ENCODE data around the gene TBXA2R. TPM values are rescaled to one million over a fixed set of nuclear protein-coding genes. Genes with fewer than 3 reads are reported as not detected.

Gene TBXA2R
- total and polyA plus RNA-seq, 8 donors = 0.42 to 1.5 (median 0.73) TPM

DNA sequence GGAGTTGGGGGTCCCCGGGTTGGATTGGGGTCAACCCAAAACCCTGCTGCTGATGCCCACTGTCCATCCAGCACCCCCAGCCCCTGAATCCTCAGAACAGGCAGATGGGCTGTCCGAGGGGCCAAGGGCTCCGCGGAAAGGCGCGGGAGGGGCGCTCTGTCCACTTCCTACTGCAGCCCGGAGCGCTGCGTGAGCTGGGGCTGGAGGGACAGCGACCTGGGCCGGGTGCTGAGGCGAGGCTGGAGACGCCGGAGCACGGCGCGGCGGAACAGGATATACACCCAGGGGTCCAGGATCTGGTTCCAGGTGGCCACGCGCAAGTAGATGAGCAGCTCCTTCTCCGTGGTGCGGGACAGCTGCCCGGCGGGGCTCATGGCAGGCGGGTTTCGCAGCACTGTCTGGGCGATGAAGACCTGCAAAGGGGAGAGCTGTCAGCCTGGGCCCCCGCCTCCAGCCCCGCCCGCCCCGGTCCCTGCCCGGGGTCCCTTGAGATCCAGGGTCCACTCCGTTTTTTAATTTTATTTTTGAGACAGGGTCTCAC, 11.1 kb downstream of the TBXA2R start:
- Histone ChIP-seq H3K27me3 (no peaks in the 10 kb centered on the region), H3K4me3 (no peak overlapping the region), H3K27ac (no peak overlapping the region), H3K4me1 (no peaks in the 10 kb centered on the region), H3K36me3 (no peaks in the 10 kb centered on the region), H3K9me3 (no peaks in the 10 kb centered on the region)
- peak in 1 of 6 donors; percentile 47 for DNase-seq
- ATAC-seq = no peak
- 56 to 74% methylated on average over 34 of the region's 34 CpGs for WGBS, 2 donors
- no peak for FAIRE-seq
- TF ChIP-seq, protein P1, sequence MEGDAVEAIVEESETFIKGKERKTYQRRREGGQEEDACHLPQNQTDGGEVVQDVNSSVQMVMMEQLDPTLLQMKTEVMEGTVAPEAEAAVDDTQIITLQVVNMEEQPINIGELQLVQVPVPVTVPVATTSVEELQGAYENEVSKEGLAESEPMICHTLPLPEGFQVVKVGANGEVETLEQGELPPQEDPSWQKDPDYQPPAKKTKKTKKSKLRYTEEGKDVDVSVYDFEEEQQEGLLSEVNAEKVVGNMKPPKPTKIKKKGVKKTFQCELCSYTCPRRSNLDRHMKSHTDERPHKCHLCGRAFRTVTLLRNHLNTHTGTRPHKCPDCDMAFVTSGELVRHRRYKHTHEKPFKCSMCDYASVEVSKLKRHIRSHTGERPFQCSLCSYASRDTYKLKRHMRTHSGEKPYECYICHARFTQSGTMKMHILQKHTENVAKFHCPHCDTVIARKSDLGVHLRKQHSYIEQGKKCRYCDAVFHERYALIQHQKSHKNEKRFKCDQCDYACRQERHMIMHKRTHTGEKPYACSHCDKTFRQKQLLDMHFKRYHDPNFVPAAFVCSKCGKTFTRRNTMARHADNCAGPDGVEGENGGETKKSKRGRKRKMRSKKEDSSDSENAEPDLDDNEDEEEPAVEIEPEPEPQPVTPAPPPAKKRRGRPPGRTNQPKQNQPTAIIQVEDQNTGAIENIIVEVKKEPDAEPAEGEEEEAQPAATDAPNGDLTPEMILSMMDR (IDR thresholded peaks at IDR 0.05) = no peak
- intact Hi-C loops (cut with DNase I) = no loop called here

DNA sequence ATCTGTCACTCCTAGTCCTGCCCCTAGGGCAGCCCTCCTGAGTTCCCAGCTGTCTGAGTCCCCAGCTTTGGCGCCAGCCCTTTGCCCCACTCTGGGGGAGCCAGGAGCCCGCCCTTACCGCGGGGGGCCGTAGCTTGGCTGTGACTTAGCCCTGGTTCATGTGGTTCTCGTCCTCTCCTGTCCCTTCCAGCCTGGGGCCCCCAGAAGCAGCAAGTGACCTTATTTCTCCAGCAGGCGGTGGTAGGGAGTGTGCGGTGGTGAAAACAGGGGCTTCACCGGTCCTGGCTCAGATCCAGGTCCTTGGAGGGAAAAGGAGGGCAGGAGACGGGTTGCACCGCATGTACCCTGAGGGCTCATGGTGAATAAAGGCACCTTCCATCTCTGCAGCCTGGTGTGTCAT, 13.5 kb downstream of the TBXA2R start:
- H3K27ac ChIP-seq = no peak overlapping the region
- no peaks in the 10 kb centered on the region for H3K36me3 ChIP-seq
- WGBS, 2 donors = 25 to 38% methylated on average over 11 of the region's 11 CpGs
- no peak overlapping the region for H3K4me3 ChIP-seq
- TF ChIP-seq, protein P1 (IDR thresholded peaks at IDR 0.05) = no peak
- H3K9me3 ChIP-seq = no peaks in the 10 kb centered on the region
- FAIRE-seq (no peak), DNase-seq (peak in 1 of 6 donors; percentile 12), ATAC-seq (no peak)
- no peaks in the 10 kb centered on the region for H3K27me3 ChIP-seq
- intact Hi-C loops (cut with DNase I) = no loop called here
- no peaks in the 10 kb centered on the region for H3K4me1 ChIP-seq

DNA sequence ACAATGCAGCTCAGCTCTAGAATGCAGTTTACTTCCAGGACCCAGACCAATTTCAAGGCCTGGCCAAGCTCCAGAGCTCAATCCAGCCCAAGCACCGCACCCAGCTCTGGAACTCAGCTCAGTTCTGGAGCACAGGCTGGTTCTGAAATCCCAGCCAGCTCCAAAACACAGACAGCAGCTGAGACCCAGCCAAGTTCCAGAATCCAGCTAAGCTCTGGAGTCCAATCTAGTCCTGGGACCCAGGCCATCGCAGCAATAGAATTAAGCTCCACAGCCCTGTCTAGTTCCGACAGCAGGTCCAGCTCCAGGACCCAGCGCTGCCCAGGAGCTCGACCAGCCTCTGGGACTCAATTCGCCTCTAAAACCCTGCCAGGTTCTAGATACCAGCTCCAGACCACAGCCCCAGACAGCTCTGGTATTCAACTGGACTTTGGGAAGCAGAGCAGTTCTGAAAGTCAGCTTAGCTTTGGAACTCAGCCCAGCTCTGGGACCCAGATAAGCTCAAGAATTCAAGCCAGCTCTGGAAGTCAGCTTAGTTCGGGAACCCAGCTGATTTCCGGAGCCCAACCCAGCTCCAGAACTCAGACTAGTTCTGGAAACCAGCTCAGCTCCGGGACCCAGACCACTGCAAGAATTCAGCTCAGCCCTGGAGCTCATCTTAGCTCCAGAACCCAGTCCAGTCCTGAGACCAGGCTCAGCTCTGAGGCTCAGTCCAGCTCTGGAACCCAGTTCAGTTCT, 14.6 kb downstream of the TBXA2R start:
- no peak overlapping the region for H3K27ac ChIP-seq
- peak in 1 of 6 donors; percentile 15 for DNase-seq

DNA sequence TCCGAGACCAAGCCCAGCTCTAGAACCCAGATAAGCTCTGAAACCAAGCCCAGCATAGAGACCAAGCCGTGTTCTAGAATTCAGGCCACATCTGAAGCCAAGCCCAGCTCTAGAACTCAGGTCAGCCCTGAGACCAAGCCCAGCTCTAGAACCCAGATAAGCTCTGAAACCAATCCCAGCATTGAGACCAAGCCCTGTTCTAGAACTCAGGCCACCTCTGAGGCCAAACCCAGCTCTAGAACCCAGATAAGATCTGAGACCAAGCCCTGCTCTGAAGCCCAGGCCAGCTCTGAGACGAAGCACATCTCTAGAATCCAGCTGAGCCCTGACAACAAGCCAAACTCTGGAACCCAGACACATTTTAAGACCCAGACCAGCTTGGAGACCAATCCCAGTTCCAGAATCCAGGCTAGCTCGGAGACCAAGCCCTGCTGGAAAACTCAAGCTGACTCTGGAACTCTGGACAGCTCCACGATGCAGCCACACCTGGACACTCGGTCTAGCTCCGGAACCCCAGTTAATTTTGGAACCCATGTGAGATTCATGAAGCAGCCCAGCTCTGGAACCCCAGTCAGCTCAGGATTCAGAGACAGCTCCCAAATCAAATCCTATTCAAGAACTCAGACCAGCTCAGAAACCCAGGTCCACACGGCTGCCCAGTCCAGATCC, 15.6 kb downstream of the TBXA2R start:
- Histone ChIP-seq H3K36me3 (no peaks in the 10 kb centered on the region), H3K4me3 (no peak overlapping the region), H3K9me3 (no peaks in the 10 kb centered on the region), H3K27me3 (peaks cover 0 to 2% (median 0%) of the 10 kb centered on the region in 4 donors), H3K4me1 (no peaks in the 10 kb centered on the region), H3K27ac (no peak overlapping the region)
- TF ChIP-seq, protein P1 (IDR thresholded peaks at IDR 0.05) = no peak
- 89 to 91% methylated on average over 8 of the region's 8 CpGs for WGBS, 2 donors
- DNase-seq (no peak), ATAC-seq (no peak), FAIRE-seq (no peak)
- intact Hi-C loops (cut with DNase I) = no loop called here

More for the DNA sequence above, 14.6 kb downstream of the TBXA2R start:
- WGBS, 2 donors = 57 to 62% methylated on average over 9 of the region's 9 CpGs
- no peak overlapping the region for H3K4me3 ChIP-seq
- TF ChIP-seq, protein P1 (IDR thresholded peaks at IDR 0.05) = no peak
- H3K27me3 ChIP-seq = no peaks in the 10 kb centered on the region
- no peaks in the 10 kb centered on the region for H3K4me1 ChIP-seq
- ATAC-seq = peak in 3 of 4 donors; percentile 38 to 62 (median 58)
- intact Hi-C loops (cut with DNase I) = no loop called here
- FAIRE-seq = no peak
- H3K36me3 ChIP-seq = no peaks in the 10 kb centered on the region
- no peaks in the 10 kb centered on the region for H3K9me3 ChIP-seq

All from pancreas (tissue), 10 donors.